Stimulated activated CD4-positive, alpha-beta T cell treated with anti-CD3 and anti-CD28 coated beads, TNF-alpha, amount 100 ng/mL, for 1 hour (primary cell): Measurements from ENCODE around the gene FUZ.

ENCODE experiments used
- DNase-seq, 3 donors: peaks; one replicate each; pipeline ENCODE4 v3.0.0-alpha.2; 2020; ENCODE audit warnings: low read depth in 3 of 3, low spot score in 1 of 3

The FUZ gene

DNA sequence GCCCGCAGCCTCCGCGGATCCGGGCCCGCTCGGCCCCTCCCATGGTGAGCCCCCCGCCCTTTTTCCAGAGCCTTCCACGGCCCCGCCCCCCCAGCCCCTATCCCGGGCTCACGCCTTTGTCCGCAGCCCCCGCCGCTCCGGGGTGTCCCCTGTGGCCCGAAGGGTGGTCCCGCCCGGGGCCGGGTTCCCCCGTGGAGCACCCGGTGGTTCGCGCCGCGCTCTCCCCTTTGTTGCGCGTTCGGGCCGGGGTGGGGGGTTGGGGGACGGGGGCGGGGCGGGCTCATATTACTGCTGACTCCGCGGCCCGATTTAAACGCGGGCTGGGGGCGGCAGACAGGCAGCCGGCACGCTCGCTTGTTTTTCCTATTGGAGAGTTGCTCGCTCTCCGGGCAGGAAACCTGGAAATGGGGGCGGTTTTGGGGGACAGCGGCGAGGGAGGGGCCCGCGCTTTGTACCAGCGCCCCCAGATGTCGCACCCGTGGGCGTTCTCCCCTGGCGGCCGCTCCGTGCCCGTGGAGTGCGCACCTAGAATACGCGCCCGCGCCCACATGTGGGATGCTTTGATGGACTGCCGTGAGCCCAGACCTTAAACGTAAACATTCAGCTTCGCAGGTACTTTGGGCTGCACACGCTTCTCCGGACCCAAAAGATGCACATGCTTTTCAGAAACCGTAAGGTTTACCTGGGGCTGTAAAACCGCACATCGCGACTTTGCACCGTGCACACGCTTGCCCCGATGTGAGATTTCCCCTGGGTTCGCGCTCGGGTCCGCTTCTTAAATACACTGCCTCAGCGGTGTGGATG is 38.6 kb upstream of the FUZ start:
- no peak for DNase-seq

- DNase-seq: peak; percentile 72 to 87 (median 73)
These were observed 37.6 kb upstream of the FUZ start, which contains the start of gene PTOV1 for GRCh38 chr19:49850487-49851342. Gene PTOV1, plus strand, starts transcription at chr19:49851159.

DNA sequence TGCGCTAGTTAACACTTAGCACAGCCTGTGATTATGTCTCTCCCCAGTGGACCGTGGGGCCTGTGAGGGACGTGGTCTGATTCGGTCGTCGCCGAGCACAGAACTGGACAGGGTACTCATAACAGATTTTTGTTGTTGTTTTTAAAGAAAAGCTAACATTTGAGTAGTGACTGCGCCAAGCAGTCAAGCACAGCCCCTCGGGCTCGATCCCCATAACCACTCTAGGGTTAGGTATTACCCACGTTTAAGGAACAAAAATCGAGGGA is 37.1 kb upstream of the FUZ start:
- DNase-seq: no peak

GRCh38 chr19:49849433-49850220 is 36.5 kb upstream of the FUZ start:
- no peak for DNase-seq

GRCh38 chr19:49848938-49849337 is 35.8 kb upstream of the FUZ start:
- no peak for DNase-seq

- DNase-seq: no peak
These were observed 34.9 kb upstream of the FUZ start for GRCh38 chr19:49847731-49848696.

GRCh38 chr19:49846408-49846807 is 33.3 kb upstream of the FUZ start:
- DNase-seq: no peak

- DNase-seq: no peak
These were observed 32.3 kb upstream of the FUZ start for GRCh38 chr19:49845414-49845813.

GRCh38 chr19:49844138-49845095 is 31.3 kb upstream of the FUZ start:
- no peak for DNase-seq

DNA sequence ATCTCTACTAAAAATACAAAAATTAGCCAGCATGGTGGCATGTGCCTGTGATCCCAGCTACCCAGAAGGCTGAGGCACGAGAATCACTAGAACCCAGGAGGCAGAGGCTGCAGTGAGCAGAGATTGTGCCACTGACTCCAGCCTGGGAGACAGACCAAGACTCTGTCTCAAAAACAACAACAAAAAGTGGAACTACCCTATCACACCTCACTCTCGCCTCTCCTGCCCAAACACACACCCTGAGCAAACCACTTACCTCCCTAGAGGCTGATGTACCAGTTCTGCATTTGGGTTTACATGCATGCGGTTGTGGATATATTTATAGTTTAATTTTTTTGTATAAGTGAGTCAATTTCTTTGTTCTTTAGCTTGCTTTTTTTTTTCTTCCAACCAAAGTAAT is 30.2 kb upstream of the FUZ start:
- no peak for DNase-seq

DNA sequence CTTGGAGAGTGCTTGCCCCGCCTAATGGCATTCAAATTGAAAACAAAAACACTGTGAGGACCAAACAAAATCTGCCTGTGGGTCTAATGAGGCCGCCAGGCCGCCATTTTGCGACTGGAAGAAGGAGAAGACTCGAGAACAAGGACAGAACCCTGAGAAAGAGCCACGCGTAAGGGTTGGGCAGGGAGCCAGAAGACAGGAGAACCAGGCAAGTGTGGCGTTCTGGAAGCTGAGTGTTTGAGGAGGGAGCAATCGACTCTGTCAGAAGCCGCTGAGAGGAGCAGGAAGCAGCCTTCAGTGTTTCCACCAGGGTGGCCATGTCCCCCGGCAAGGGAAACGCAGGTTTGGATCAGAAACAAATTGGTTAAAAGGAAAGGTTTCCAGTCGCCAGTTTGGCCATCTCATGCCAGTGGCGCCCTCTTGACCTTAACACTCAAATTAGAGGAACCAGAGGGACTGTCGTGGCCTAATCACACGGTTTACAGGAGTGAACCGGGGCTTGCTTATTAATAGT is 27.7 kb upstream of the FUZ start:
- DNase-seq: no peak

DNA sequence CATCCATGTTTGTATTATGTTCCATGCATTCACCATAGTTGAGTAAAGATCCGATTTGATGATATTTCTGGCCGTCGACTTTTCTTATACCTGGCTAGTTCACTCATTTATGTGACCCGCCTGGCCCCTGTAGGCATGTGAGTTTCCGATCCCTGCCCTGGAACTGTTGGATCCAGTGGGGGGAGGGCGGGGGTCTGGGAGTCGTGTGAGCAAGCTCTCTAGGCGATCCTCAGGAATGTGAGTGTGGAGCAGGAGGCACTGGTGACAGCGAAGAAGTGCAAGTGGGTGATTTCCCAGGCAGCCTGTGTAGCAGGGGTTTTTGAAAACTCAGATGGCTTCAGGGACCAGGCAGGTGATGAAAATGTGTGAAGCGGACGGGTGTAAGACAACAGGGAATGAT is 27.2 kb upstream of the FUZ start:
- no peak for DNase-seq

DNA sequence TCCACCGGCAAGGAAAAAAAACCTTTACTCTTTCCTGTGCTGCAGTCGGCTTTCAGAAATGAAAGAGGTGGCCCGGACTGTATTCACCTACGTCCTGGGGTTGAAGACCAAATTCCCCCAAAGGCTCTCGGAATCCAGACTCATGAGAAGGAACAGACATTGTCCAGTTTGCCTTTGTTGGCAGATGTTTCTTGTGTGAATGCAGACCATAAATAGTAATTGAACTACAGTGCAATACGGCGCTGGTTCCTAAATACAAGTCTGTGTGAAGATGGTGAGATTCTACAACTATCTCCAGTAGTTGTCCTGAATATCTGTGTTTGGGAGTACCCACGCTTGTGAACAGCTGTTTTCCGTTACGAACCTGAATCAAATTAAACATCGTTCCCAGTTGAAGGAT is 26.6 kb upstream of the FUZ start:
- DNase-seq: no peak

GRCh38 chr19:49838885-49839588 is 25.9 kb upstream of the FUZ start:
- DNase-seq: no peak

DNA sequence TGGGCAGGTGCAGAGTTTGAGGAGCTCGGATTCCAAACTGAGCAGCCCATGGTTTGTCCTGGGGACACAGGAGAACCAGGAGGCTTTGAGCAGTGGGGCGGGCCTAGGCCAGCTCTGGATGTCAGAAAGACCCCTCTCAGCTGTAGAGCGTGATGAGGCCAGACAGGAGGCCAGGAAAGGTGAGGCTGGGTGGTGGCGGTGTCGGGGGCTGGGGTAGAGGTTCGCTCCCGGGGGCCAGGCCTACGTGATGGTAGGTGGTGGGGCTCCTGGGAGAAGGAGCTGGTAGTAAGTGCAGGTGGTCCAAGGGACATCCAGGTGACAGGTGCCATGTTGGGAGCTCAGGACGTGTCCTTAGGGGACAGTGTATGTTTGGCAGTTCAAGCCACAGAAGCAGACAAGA is 24.3 kb upstream of the FUZ start:
- DNase-seq: no peak

GRCh38 chr19:49837009-49837310 is 23.9 kb upstream of the FUZ start:
- DNase-seq: no peak

DNA sequence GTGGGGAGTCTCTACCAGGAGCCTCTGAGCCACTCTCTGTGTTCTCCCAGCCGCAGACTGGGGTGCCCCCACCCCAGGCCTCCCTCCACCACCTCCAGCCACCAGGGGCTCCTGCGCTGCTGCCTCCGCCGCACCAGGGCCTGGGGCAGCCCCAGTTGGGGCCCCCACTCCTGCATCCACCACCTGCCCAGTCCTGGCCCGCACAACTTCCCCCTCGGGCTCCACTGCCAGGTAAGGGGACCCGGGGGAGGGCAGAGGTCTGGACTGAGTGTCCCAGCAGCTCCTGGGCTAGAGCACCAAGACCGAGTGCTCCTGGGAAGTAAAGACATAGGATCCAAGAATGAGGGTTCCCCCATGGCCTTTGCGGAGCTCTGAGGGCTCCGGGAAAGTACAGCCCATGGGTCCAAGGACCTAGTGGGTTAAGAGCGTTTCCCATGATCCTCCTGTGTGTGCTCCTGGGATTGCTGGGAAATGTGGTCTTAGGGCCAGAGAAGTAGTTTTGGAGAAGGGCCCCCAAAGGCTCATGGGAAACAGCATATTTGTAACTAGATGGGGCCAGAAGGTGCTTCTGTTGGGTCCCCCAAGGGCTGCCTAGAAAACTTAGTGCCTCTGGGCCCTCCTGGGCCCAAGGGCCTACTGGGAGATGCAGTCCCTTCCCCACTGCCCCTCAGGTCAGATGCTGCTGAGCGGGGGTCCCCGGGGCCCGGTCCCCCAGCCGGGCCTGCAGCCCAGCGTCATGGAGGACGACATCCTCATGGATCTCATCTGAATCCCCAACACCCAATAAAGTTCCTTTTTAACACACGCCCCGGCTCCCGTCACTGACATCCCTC is 23.3 kb upstream of the FUZ start:
- no peak for DNase-seq

GRCh38 chr19:49835562-49835961 is 22.5 kb upstream of the FUZ start:
- no peak for DNase-seq
